ENCODE measurements around the gene CLEC18B. TPM values are rescaled to one million over a fixed set of nuclear protein-coding genes. Genes with fewer than 3 reads are reported as not detected.
"Not testable (repeated sequence)": the region's sequence is repeated elsewhere in the genome, so short reads cannot be mapped to it uniquely, and the experiment has no call there.

Gene CLEC18B
- total RNA-seq, 1 donor = not detected

- H3K27me3 ChIP-seq (ENCODE audit: insufficient read depth, low read length); H3K4me3 ChIP-seq (ENCODE audit: low read length); H3K9me3 ChIP-seq (ENCODE audit: low read depth, low read length); H3K4me1 ChIP-seq (ENCODE audit: insufficient read depth, low read length): not testable (repeated sequence)
Measured at GRCh38 chr16:74421482-74421785, 156 bp upstream of the CLEC18B start.

- not testable (repeated sequence) for H3K27me3 ChIP-seq (ENCODE audit: insufficient read depth, low read length); H3K4me1 ChIP-seq (ENCODE audit: insufficient read depth, low read length); H3K9me3 ChIP-seq (ENCODE audit: low read depth, low read length); H3K4me3 ChIP-seq (ENCODE audit: low read length)
Measured at GRCh38 chr16:74419811-74420210, 1.5 kb downstream of the CLEC18B start.

DNA sequence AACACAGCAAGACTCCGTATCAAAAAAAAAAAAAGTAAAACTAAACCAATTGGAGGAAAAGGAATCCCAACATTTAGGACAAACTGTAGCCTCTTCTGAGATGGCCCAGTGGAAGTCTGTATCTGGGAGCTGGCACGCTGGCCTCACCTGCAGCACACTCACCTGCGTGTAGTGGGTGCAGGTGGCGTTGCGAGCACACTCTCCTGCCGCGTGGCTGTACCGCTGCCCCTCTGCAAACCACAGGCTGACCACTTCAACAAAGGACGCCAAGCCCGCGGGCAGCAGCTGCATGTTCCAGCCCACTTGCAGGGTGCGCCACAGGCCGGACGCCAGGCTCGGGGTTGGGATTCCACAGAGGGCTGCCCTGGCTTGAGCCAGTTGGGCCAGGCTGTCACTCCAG, 3.4 kb downstream of the CLEC18B start:
- H3K27me3 ChIP-seq (ENCODE audit: insufficient read depth, low read length); H3K4me3 ChIP-seq (ENCODE audit: low read length); H3K9me3 ChIP-seq (ENCODE audit: low read depth, low read length): not testable (repeated sequence)

DNA sequence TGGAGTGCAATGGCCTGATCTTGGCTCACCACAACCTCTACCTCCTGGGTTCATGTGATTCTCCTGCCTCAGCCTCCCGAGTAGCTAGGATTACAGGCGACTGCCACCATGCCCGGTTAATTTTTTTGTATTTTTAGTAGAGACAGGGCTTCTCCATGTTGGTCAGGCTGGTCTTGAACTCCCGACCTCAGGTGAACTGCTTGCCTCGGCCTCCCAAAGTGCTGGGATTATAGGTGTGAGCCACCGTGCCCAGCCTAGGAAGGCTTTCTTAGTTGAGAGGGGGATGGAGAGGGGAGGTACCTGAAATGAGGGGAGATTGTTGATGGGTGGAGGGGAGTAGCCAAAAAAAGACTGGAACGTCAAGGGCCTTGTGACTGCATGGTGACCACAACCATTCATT, 7.4 kb downstream of the CLEC18B start:
- not testable (repeated sequence) for H3K9me3 ChIP-seq (ENCODE audit: low read depth, low read length); H3K4me1 ChIP-seq (ENCODE audit: insufficient read depth, low read length); H3K4me3 ChIP-seq (ENCODE audit: low read length); H3K27me3 ChIP-seq (ENCODE audit: insufficient read depth, low read length)

More for the DNA sequence above, 3.4 kb downstream of the CLEC18B start:
- H3K4me1 ChIP-seq (ENCODE audit: insufficient read depth, low read length) = not testable (repeated sequence)

GRCh38 chr16:74413485-74413884, 7.8 kb downstream of the CLEC18B start:
- H3K9me3 ChIP-seq (ENCODE audit: low read depth, low read length); H3K4me1 ChIP-seq (ENCODE audit: insufficient read depth, low read length); H3K4me3 ChIP-seq (ENCODE audit: low read length); H3K27me3 ChIP-seq (ENCODE audit: insufficient read depth, low read length): not testable (repeated sequence)

GRCh38 chr16:74412775-74413390, 8.4 kb downstream of the CLEC18B start:
- H3K27me3 ChIP-seq (ENCODE audit: insufficient read depth, low read length); H3K4me1 ChIP-seq (ENCODE audit: insufficient read depth, low read length); H3K4me3 ChIP-seq (ENCODE audit: low read length); H3K9me3 ChIP-seq (ENCODE audit: low read depth, low read length): not testable (repeated sequence)

DNA sequence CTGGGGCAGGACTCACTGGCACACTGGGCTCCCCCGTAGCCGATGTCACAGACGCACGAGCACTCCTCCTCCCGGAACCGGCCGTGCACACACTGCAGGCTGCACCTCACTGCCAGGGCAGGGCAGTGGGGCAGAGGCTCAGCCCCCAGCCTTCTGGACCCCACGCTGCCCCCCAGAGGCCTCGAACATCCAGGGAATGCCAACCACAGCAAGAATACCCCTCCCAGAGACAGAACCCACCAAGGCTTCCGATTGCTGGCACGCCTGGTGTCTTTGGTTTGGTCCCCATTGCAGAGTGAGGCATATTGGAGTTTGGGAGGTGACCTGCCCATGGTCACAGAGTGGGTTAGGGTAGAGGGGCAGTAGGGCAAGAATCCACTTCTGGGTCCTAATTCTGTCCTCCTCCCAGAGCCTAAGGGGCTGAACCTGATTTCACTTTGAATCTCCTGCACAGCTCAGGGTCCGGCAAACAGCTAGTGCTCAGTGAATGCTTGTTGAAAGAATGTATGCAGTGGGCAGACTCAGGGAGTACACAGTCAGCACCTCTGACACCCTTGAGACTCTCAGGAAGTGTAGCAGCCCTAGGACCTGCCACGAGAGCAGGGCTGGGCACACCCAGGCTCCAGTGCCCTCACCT, 9.0 kb downstream of the CLEC18B start:
- not testable (repeated sequence) for H3K4me1 ChIP-seq (ENCODE audit: insufficient read depth, low read length); H3K4me3 ChIP-seq (ENCODE audit: low read length); H3K27me3 ChIP-seq (ENCODE audit: insufficient read depth, low read length); H3K9me3 ChIP-seq (ENCODE audit: low read depth, low read length)

- not testable (repeated sequence) for H3K4me1 ChIP-seq (ENCODE audit: insufficient read depth, low read length); H3K27me3 ChIP-seq (ENCODE audit: insufficient read depth, low read length); H3K4me3 ChIP-seq (ENCODE audit: low read length); H3K9me3 ChIP-seq (ENCODE audit: low read depth, low read length)
Measured at GRCh38 chr16:74410981-74411380, 10.3 kb downstream of the CLEC18B start.

GRCh38 chr16:74410057-74410957, 11.0 kb downstream of the CLEC18B start:
- not testable (repeated sequence) for H3K9me3 ChIP-seq (ENCODE audit: low read depth, low read length); H3K4me1 ChIP-seq (ENCODE audit: insufficient read depth, low read length); H3K27me3 ChIP-seq (ENCODE audit: insufficient read depth, low read length); H3K4me3 ChIP-seq (ENCODE audit: low read length)

- not testable (repeated sequence) for H3K27me3 ChIP-seq (ENCODE audit: insufficient read depth, low read length); H3K9me3 ChIP-seq (ENCODE audit: low read depth, low read length); H3K4me1 ChIP-seq (ENCODE audit: insufficient read depth, low read length); H3K4me3 ChIP-seq (ENCODE audit: low read length)
Measured at GRCh38 chr16:74409185-74409981, 11.9 kb downstream of the CLEC18B start.

- not testable (repeated sequence) for H3K27me3 ChIP-seq (ENCODE audit: insufficient read depth, low read length); H3K4me1 ChIP-seq (ENCODE audit: insufficient read depth, low read length); H3K9me3 ChIP-seq (ENCODE audit: low read depth, low read length); H3K4me3 ChIP-seq (ENCODE audit: low read length)
Measured at GRCh38 chr16:74407362-74407705, 13.9 kb downstream of the CLEC18B start.

- H3K4me1 ChIP-seq (ENCODE audit: insufficient read depth, low read length); H3K27me3 ChIP-seq (ENCODE audit: insufficient read depth, low read length); H3K4me3 ChIP-seq (ENCODE audit: low read length); H3K9me3 ChIP-seq (ENCODE audit: low read depth, low read length): not testable (repeated sequence)
Measured at GRCh38 chr16:74406600-74407361, 14.5 kb downstream of the CLEC18B start.

DNA sequence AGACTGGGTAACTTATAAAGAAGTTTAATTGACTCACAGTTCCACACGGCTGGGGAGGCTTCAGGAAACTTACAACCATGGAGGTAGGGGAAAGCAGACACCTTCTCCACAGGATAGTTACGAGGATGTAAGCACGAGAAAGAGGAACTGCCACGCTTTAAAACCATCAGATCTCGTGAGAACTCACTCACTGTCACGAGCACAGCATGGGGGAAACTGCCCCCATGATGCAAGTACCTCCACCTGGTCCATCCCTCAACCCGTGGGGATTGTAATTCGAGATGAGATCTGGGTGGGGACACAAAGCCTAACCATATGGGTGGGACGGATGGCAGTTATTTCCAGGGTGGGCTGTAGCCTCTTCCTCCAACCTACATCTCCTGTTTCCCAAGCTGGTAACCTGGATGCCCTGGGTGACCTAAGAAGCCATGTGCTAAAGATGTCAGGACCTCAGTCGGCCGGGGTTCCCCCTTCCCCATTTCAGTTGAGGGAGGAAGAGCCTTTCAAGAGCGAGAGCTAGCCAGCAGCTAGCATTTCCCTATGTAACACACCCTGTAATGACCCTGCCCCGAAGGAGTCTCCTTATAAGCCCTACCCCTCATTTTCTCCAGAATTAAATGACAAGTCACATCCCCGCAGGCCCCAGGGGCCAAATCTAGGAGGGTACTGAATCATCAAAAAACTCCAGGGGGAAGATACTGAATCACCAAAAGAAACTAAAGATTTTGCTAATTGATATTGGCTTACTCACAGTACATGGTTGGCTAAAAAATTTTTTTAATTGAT, 16.9 kb downstream of the CLEC18B start:
- not testable (repeated sequence) for H3K9me3 ChIP-seq (ENCODE audit: low read depth, low read length); H3K27me3 ChIP-seq (ENCODE audit: insufficient read depth, low read length); H3K4me3 ChIP-seq (ENCODE audit: low read length); H3K4me1 ChIP-seq (ENCODE audit: insufficient read depth, low read length)

GRCh38 chr16:74400238-74400637, 21.0 kb downstream of the CLEC18B start:
- not testable (repeated sequence) for H3K4me3 ChIP-seq (ENCODE audit: low read length); H3K4me1 ChIP-seq (ENCODE audit: insufficient read depth, low read length); H3K27me3 ChIP-seq (ENCODE audit: insufficient read depth, low read length); H3K9me3 ChIP-seq (ENCODE audit: low read depth, low read length)

Data from mononuclear cell (primary cell).